Endodermal cell (in vitro differentiated cells): ENCODE measurements around the gene CEP112. TPM values are rescaled to one million over a fixed set of nuclear protein-coding genes. Genes with fewer than 3 reads are reported as not detected.

ENCODE experiments used
- DNase-seq: peaks from one replicate; pipeline ENCODE4 v3.0.0-alpha.2; 2017
- H3K27ac ChIP-seq: 2 replicates; pipeline ENCODE4 v1.5.1; 2013; ENCODE audit warnings: mild to moderate bottlenecking, low read depth, low read length, moderate library complexity
- H3K27me3 ChIP-seq: 2 replicates; pipeline ENCODE4 v1.6.1; 2013; ENCODE audit warnings: mild to moderate bottlenecking, low read length, moderate library complexity; ENCODE audit not compliant: insufficient read depth, control insufficient read depth, poor library complexity, severe bottlenecking
- H3K36me3 ChIP-seq: 2 replicates; pipeline ENCODE4 v1.7.0; 2013; ENCODE audit warnings: mild to moderate bottlenecking, low read length, moderate library complexity; ENCODE audit not compliant: control insufficient read depth, insufficient read depth
- H3K4me1 ChIP-seq: one replicate; pipeline ENCODE4 v1.7.0; 2013; ENCODE audit warnings: low read length; ENCODE audit not compliant: control insufficient read depth, insufficient read depth
- H3K4me3 ChIP-seq: 2 replicates; pipeline ENCODE4 v1.5.1; 2013; ENCODE audit warnings: mild to moderate bottlenecking, low read length, moderate library complexity
- H3K9ac ChIP-seq: 2 replicates; pipeline ENCODE4 v1.6.1; 2013; ENCODE audit warnings: mild to moderate bottlenecking, low read length, moderate library complexity; ENCODE audit not compliant: poor library complexity, severe bottlenecking; ENCODE audit errors: extremely low read depth
- H3K9me3 ChIP-seq: 2 replicates; pipeline ENCODE4 v1.6.1; 2013; ENCODE audit warnings: mild to moderate bottlenecking, low read length, moderate library complexity; ENCODE audit not compliant: control insufficient read depth
- H3K27ac Mint-ChIP-seq: 2 replicates; pipeline ENCODE4 v1.8.0; 2020; ENCODE audit warnings: mixed read lengths
- H3K27me3 Mint-ChIP-seq: 2 replicates; pipeline ENCODE4 v1.8.0; 2021; ENCODE audit warnings: mild to moderate bottlenecking, mixed read lengths; ENCODE audit not compliant: insufficient read depth
- H3K36me3 Mint-ChIP-seq: 2 replicates; pipeline ENCODE4 v1.8.0; 2020; ENCODE audit warnings: low read depth, mixed read lengths
- H3K4me1 Mint-ChIP-seq: 2 replicates; pipeline ENCODE4 v1.8.0; 2020; ENCODE audit warnings: mixed read lengths
- H3K4me3 Mint-ChIP-seq: 2 replicates; pipeline ENCODE4 v1.8.0; 2020; ENCODE audit warnings: mild to moderate bottlenecking, moderate library complexity, mixed read lengths
- H3K9me3 Mint-ChIP-seq: 2 replicates; pipeline ENCODE4 v1.8.0; 2020; ENCODE audit warnings: mild to moderate bottlenecking, mixed read lengths
- WGBS, 2 experiments: methylation state at CpG; one replicate each; pipeline versions ENCODE4 v1.1.5 to v1.1.7; 2013; ENCODE audit warnings: missing lambda C conversion rate in 2 of 2, mixed read lengths in 1 of 2; ENCODE audit not compliant: insufficient coverage in 1 of 2, insufficient read length in 1 of 2; 5-methylcytosine and 5-hydroxymethylcytosine counted together
- total RNA-seq, 2 donors: library from RNA; stranded (reverse); fragmentation: NEBNext Ultra II Directional in 1 of 2; extraction: Animal tissue kit (Norgen Biotek cat#: 25700) in 1 of 2; gene quantifications; 2 replicates in 1 of 2; 3 replicates in 1 of 2; pipeline ENCODE4 v1.2.1, GENCODE V29; 2021
- TF ChIP-seq, protein P1 (sequence below): fragments of 200-600 bp; sonication (generic); conservative IDR thresholded peaks from 2 replicates; pipeline ENCODE4 v1.5.0; 2021; ENCODE audit warnings: antibody characterized with exemption, mild to moderate bottlenecking

Gene CEP112
- total RNA-seq, 2 donors from 2014 or later, result 15.2 to 21.4 TPM

DNA sequence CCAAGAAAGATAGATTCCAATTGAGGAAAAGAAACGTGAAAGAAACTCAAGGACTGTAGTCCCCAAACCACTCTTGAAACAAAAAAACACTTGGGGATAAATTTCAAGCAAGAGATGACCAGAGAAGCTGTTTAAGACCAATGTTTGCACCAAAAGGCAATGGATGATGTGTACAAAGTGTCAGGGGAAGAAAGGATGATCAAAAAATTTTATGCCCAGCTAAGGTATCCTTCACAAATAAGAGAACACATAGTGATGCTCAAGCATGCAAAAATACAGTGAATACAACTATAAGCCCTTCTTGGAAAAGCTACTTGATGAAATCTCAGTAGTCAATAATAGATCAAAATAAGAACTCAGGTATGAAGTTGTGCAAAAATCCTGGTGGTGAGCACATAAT lies 281.1 kb downstream of the CEP112 start:
- Mint-ChIP-seq H3K27ac (no peak overlapping the region), H3K27me3 (no peaks in the 10 kb centered on the region), H3K9me3 (peaks cover 15% of the 10 kb centered on the region), H3K36me3 (peaks cover 4% of the 10 kb centered on the region), H3K4me1 (peaks cover 10% of the 10 kb centered on the region), H3K4me3 (no peak overlapping the region)
- H3K36me3 ChIP-seq, result no peaks in the 10 kb centered on the region
- TF ChIP-seq, protein P1, sequence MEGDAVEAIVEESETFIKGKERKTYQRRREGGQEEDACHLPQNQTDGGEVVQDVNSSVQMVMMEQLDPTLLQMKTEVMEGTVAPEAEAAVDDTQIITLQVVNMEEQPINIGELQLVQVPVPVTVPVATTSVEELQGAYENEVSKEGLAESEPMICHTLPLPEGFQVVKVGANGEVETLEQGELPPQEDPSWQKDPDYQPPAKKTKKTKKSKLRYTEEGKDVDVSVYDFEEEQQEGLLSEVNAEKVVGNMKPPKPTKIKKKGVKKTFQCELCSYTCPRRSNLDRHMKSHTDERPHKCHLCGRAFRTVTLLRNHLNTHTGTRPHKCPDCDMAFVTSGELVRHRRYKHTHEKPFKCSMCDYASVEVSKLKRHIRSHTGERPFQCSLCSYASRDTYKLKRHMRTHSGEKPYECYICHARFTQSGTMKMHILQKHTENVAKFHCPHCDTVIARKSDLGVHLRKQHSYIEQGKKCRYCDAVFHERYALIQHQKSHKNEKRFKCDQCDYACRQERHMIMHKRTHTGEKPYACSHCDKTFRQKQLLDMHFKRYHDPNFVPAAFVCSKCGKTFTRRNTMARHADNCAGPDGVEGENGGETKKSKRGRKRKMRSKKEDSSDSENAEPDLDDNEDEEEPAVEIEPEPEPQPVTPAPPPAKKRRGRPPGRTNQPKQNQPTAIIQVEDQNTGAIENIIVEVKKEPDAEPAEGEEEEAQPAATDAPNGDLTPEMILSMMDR, result no peak
- peaks cover 10% of the 10 kb centered on the region for H3K9me3 ChIP-seq
- no peak overlapping the region for H3K27ac ChIP-seq
- H3K4me3 ChIP-seq, result no peak overlapping the region
- H3K4me1 ChIP-seq, result peaks cover 3% of the 10 kb centered on the region
- H3K27me3 ChIP-seq, result no peaks in the 10 kb centered on the region
- no peak for DNase-seq
- 100% methylated on average over 1 of the region's 1 CpG for WGBS, 2 experiments
- no peak overlapping the region for H3K9ac ChIP-seq

DNA sequence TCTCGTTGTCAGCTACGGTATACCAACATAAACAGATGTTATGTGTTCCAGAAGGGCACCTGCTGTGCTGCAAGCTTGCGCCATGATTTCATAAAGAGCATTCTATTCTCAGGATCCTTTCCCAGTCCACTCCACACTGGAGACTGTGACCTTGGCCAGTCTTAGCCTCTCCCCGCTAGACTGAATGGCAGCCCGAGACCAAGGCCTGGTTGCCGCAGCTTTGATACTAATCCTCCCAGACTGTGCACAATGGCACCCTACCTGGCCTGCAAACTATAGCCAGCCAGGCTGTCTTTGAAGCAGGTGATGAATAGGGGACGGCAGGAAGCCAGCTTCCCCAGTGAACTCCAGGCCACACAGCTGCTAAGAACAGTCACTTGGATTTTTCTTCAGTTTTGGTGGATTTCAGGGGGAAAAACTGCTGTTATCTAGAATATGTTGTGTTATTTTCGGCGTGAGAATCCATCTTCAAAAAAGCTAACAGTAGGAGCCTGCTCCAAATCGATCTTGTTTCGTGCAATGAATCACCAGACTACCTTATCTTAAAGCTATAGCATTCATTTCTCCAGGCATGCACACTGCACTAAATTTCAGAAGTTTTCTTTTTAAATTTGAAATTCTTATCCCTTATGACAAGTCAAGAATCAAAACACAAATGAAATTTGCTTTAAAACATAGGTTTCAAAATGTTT lies 289.0 kb downstream of the CEP112 start:
- Histone ChIP-seq H3K36me3 (no peaks in the 10 kb centered on the region), H3K4me3 (no peak overlapping the region), H3K9me3 (no peaks in the 10 kb centered on the region), H3K9ac (no peak overlapping the region), H3K4me1 (peaks cover 4% of the 10 kb centered on the region), H3K27me3 (no peaks in the 10 kb centered on the region), H3K27ac (peak overlapping the region; percentile 82)
- DNase-seq, result peak; percentile 80
- H3K4me3 Mint-ChIP-seq, result no peak overlapping the region
- no peaks in the 10 kb centered on the region for H3K27me3 Mint-ChIP-seq
- H3K27ac Mint-ChIP-seq, result no peak overlapping the region
- TF ChIP-seq, protein P1, result no peak
- H3K4me1 Mint-ChIP-seq, result peaks cover 22% of the 10 kb centered on the region
- no peaks in the 10 kb centered on the region for H3K9me3 Mint-ChIP-seq
- H3K36me3 Mint-ChIP-seq, result no peaks in the 10 kb centered on the region
- 48 to 60% methylated on average over 5 to 11 of the region's 11 CpGs for whole genome bisulfite sequencing, 2 experiments

DNA sequence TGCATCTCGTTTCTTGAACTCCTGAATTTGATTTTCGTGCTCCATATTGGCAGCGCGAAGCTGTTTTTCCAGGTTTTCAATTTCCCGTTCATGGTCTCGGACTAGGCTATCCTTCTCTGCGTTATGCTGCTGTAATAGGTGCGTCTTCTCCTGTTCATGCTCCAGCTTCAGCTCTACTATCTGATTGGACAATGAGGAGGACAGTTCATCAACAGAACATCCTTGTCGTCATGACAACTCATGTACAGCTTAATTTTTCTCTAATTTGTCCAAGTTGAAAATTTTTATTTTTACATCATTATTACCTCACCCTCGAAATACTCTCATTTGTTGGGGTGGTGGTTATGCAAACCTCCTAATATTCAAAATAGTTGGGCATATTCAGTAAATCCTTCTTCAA lies 289.8 kb downstream of the CEP112 start:
- H3K36me3 ChIP-seq, result no peaks in the 10 kb centered on the region
- WGBS, 2 experiments, result 96 to 98% methylated on average over 9 to 10 of the region's 10 CpGs

More for the DNA sequence above, 289.8 kb downstream of the CEP112 start:
- H3K4me3 ChIP-seq, result no peak overlapping the region
- Mint-ChIP-seq H3K4me1 (peaks cover 22% of the 10 kb centered on the region), H3K9me3 (no peaks in the 10 kb centered on the region), H3K4me3 (no peak overlapping the region), H3K36me3 (no peaks in the 10 kb centered on the region), H3K27ac (no peak overlapping the region), H3K27me3 (no peaks in the 10 kb centered on the region)
- H3K4me1 ChIP-seq, result peaks cover 4% of the 10 kb centered on the region
- H3K27me3 ChIP-seq, result no peaks in the 10 kb centered on the region
- peak overlapping the region; percentile 82 for H3K27ac ChIP-seq
- H3K9ac ChIP-seq, result no peak overlapping the region
- DNase-seq, result no peak
- H3K9me3 ChIP-seq, result no peaks in the 10 kb centered on the region
- TF ChIP-seq, protein P1, result no peak
